GM12878 (cell line): ENCODE measurements around the gene FNDC3B. TPM values are rescaled to one million over a fixed set of nuclear protein-coding genes. Genes with fewer than 3 reads are reported as not detected.

ENCODE experiments used
- ATAC-seq: fragments of 200-7000 bp; cut with Tn5 transposase; 3 replicates; pipeline ENCODE4 v1.9.1; 2020; ENCODE audit warnings: mild to moderate bottlenecking, moderate library complexity
- BruUV-seq: library from RNA; stranded (reverse); fragments of 400-500 nt; replicated peaks from 2 replicates; lab custom pipeline; 2021; lab: Mats Ljungman, UMichigan
- CTCF ChIA-PET: fragments of 300-600 bp; sonication (Branson Sonifier 250); formaldehyde crosslinking; extraction: SDS; loops from one replicate; lab custom pipeline; 2021; ENCODE audit warnings: inconsistent platforms; lab: Yijun Ruan, JAX
- POLR2A ChIA-PET: fragments of 350-600 bp; formaldehyde crosslinking; extraction: SDS; loops from one replicate; lab custom pipeline; 2021; ENCODE audit warnings: inconsistent platforms; lab: Charles Lee
- RAD21 ChIA-PET: fragments of 300-600 bp; sonication (Branson Sonifier 250); formaldehyde crosslinking; loops from one replicate; lab custom pipeline; 2023; ENCODE audit warnings: antibody characterized with exemption; ENCODE audit not compliant: unreplicated experiment; lab: Charles Lee
- SMC1A ChIA-PET: fragments of 300-600 bp; sonication (Branson Sonifier 250); formaldehyde crosslinking; loops from one replicate; lab custom pipeline; 2023; ENCODE audit not compliant: unreplicated experiment, uncharacterized antibody; lab: Charles Lee
- DNase-seq: peaks from one replicate; pipeline ENCODE4 v3.0.0-alpha.2; 2011; ENCODE audit warnings: low read depth, low spot score
- FAIRE-seq: peaks from 3 replicates; lab custom pipeline; 2011; peaks lifted over from hg19 to GRCh38; lab: Jason Lieb, UNC
- H2AFZ ChIP-seq: 2 replicates; pipeline ENCODE4 v1.6.0; 2011; ENCODE audit warnings: low read depth, low read length, control low read depth; ENCODE audit not compliant: control insufficient read depth
- H3K27ac ChIP-seq: 2 replicates; pipeline ENCODE4 v1.5.1; 2011; ENCODE audit warnings: control low read depth; ENCODE audit not compliant: control insufficient read depth, insufficient read depth
- H3K27me3 ChIP-seq, 2 experiments: replicated peaks in 1 of 2; 2 replicates each; pipeline versions ENCODE4 v1.6.0 to v1.6.1; 2011; ENCODE audit warnings: low read length in 1 of 2; ENCODE audit not compliant: control insufficient read depth in 2 of 2, insufficient read depth in 2 of 2
- H3K36me3 ChIP-seq, 2 experiments: 2 replicates each; pipeline ENCODE4 v1.5.1; 2011; ENCODE audit warnings: low read length in 1 of 2; ENCODE audit not compliant: control insufficient read depth in 2 of 2, insufficient read depth in 2 of 2
- H3K4me1 ChIP-seq: 2 replicates; pipeline ENCODE4 v1.6.1; 2011; ENCODE audit warnings: mild to moderate bottlenecking, low read length, moderate library complexity, mixed read lengths; ENCODE audit not compliant: control insufficient read depth, insufficient read depth
- H3K4me2 ChIP-seq: 2 replicates; pipeline ENCODE4 v1.6.0; 2011; ENCODE audit warnings: control low read depth; ENCODE audit not compliant: control insufficient read depth, insufficient read depth
- H3K4me3 ChIP-seq: fragments of 200-600 bp; sonication (generic); 2 replicates; pipeline ENCODE4 v1.5.1; 2016
- H3K79me2 ChIP-seq: 2 replicates; pipeline ENCODE4 v1.6.0; 2011; ENCODE audit warnings: low read length; ENCODE audit not compliant: control insufficient read depth, insufficient read depth
- H3K9ac ChIP-seq: 2 replicates; pipeline ENCODE4 v1.8.0; 2011; ENCODE audit warnings: low read length, control low read depth, mixed read lengths; ENCODE audit not compliant: control insufficient read depth, insufficient read depth
- H3K9me3 ChIP-seq: replicated peaks from 3 replicates; pipeline ENCODE4 v1.5.1; 2011; ENCODE audit warnings: mild to moderate bottlenecking, low read length; ENCODE audit not compliant: control insufficient read depth, insufficient read depth
- H4K20me1 ChIP-seq: 2 replicates; pipeline ENCODE4 v1.6.0; 2011; ENCODE audit not compliant: control insufficient read depth, insufficient read depth
- CBFB ChIP-seq: IDR thresholded peaks from 2 replicates; pipeline ENCODE4 v1.6.1; 2016; ENCODE audit warnings: antibody characterized with exemption, low read depth
- CEBPB ChIP-seq, 2 experiments: fragments of 150-350 bp in 1 of 2; IDR thresholded peaks; 2 replicates each; pipeline ENCODE4 v1.6.1; 2012 to 2014; ENCODE audit warnings: low read depth in 2 of 2, low read length in 2 of 2, borderline replicate concordance in 1 of 2, inconsistent platforms in 1 of 2
- CREB1 ChIP-seq: IDR thresholded peaks from 2 replicates; pipeline ENCODE4 v1.6.1; 2012; ENCODE audit warnings: low read depth, mild to moderate bottlenecking, inconsistent platforms
- IRF5 ChIP-seq: fragments of 450-650 bp; IDR thresholded peaks from 2 replicates; pipeline ENCODE4 v1.6.1; 2017; ENCODE audit warnings: borderline replicate concordance
- MYB ChIP-seq: fragments of 150-350 bp; IDR thresholded peaks from 2 replicates; pipeline ENCODE4 v1.6.1; 2014; ENCODE audit warnings: mild to moderate bottlenecking, low read depth, low read length, borderline replicate concordance
- NFXL1 ChIP-seq: fragments of 450-650 bp; IDR thresholded peaks from 2 replicates; pipeline ENCODE4 v1.6.1; 2017; ENCODE audit warnings: antibody characterized with exemption, mild to moderate bottlenecking, borderline replicate concordance
- POLR2A ChIP-seq: IDR thresholded peaks from 2 replicates; pipeline ENCODE4 v1.6.1; 2011; ENCODE audit warnings: low read depth, mild to moderate bottlenecking, low read length
- RBBP5 ChIP-seq: fragments of 200-600 bp; sonication (generic); conservative IDR thresholded peaks from 2 replicates; pipeline ENCODE4 v1.6.1; 2016
- RELA ChIP-seq: fragments of 450-650 bp; IDR thresholded peaks from 2 replicates; pipeline ENCODE4 v1.8.0; 2014; ENCODE audit warnings: borderline replicate concordance; ENCODE audit not compliant: partially characterized antibody
- SREBF1 ChIP-seq: IDR thresholded peaks from 2 replicates; pipeline ENCODE4 v1.6.1; 2012; ENCODE audit warnings: mild to moderate bottlenecking, low read length
- SRF ChIP-seq, 2 experiments: IDR thresholded peaks; 2 replicates each; pipeline ENCODE4 v1.6.1; 2011; ENCODE audit warnings: low read depth in 2 of 2, low read length in 2 of 2, mild to moderate bottlenecking in 1 of 2, moderate library complexity in 1 of 2
- STAT1 ChIP-seq: fragments of 450-650 bp; conservative IDR thresholded peaks from 2 replicates; pipeline ENCODE4 v1.6.1; 2014; ENCODE audit warnings: antibody characterized with exemption, mild to moderate bottlenecking
- SUZ12 ChIP-seq: fragments of 200-600 bp; sonication (generic); IDR thresholded peaks from one replicate; pipeline ENCODE4 v1.6.1; 2018; ENCODE audit warnings: antibody characterized with exemption, mild to moderate bottlenecking; ENCODE audit not compliant: unreplicated experiment
- TAF1 ChIP-seq: IDR thresholded peaks from 2 replicates; pipeline ENCODE4 v1.6.1; 2011; ENCODE audit warnings: mild to moderate bottlenecking, low read depth, low read length, borderline replicate concordance
- YBX1 ChIP-seq: fragments of 450-650 bp; IDR thresholded peaks from 2 replicates; pipeline ENCODE4 v1.6.1; 2016; ENCODE audit warnings: antibody characterized with exemption
- WGBS: methylation state at CpG from one replicate; pipeline ENCODE4 v1.1.6; 2016; ENCODE audit warnings: low lambda C conversion rate; ENCODE audit not compliant: insufficient replicate concordance, insufficient coverage; ENCODE audit errors: missing lambda C conversion rate; 5-methylcytosine and 5-hydroxymethylcytosine counted together
- in situ Hi-C: fragments of 300-500 bp; cut with MboI; formaldehyde crosslinking; loops from 9 replicates; pipeline ENCODE4 v1.14.3; 2018; ENCODE audit warnings: mixed read lengths
- intact Hi-C: fragments of 100-400 bp; cut with micrococcal nuclease; formaldehyde crosslinking; loops from one replicate; pipeline ENCODE4 v1.14.2; 2022; ENCODE audit not compliant: unreplicated experiment
- polyA plus RNA-seq, 11 experiments: library from polyadenylated mRNA; depleted of rRNA in 4 of 11; unstranded in 6 of 11; stranded (reverse) in 5 of 11; fragments of >200 nt; fragmentation: Nextera tagmentation in 4 of 11; fragmentation: Illumina TruSeq in 1 of 11; extraction: Ambion mirVana in 4 of 11; extraction: Trizol in 1 of 11; gene quantifications; 1 replicate in 1 of 11; 2 replicates in 10 of 11; pipeline versions ENCODE4 v1.2.1 to v1.2.3, GENCODE V29; 2011 to 2016; ENCODE audit warnings: inconsistent platforms in 2 of 11, missing spikeins in 2 of 11, low read depth in 1 of 11
- total RNA-seq, 4 experiments: library from RNA; depleted of rRNA in 3 of 4; stranded (reverse); fragments of >200 nt in 3 of 4; fragmentation: Illumina TruSeq in 1 of 4; extraction: Trizol in 1 of 4; gene quantifications; 2 replicates each; pipeline versions ENCODE4 v1.2.1 to v1.2.3, GENCODE V29; 2013 to 2021

Gene FNDC3B
- total and polyA plus RNA-seq, 10 of the 15 experiments (the other 5 are each of a cell fraction or from before 2014, with no cell fraction given) = 7.9 to 35.0 (median 18.5) TPM

- intact Hi-C loops = no loop called here
- Histone ChIP-seq H3K27ac (no peak overlapping the region), H3K4me3 (no peak overlapping the region), H3K36me3 (peaks cover 1 to 22% of the 10 kb centered on the region in 2 experiments), H3K4me1 (no peaks in the 10 kb centered on the region), H3K9ac (no peak overlapping the region), H3K9me3 (no peaks in the 10 kb centered on the region), H3K27me3 (no peaks in the 10 kb centered on the region), H3K4me2 (no peak overlapping the region), H2AFZ (no peak overlapping the region), H3K79me2 (no peaks in the 10 kb centered on the region), H4K20me1 (no peaks in the 10 kb centered on the region)
- in situ Hi-C loops = no loop called here
- ChIA-PET RAD21 (interaction anchor here (1.4 kb wide), 1 partner anchor 24 kb away, joined by 3 read pairs; no protein-coding TSS in a partner anchor), POLR2A (no interaction called here), CTCF (interaction anchor here (1.3 kb wide), 1 partner anchor 24 kb away, joined by 4 read pairs; no protein-coding TSS in a partner anchor), SMC1A (no interaction called here)
- no peak for FAIRE-seq
- no peak for TF ChIP-seq NFXL1
- TF ChIP-seq CREB1 = no peak
- no peak for TF ChIP-seq TAF1
- no peak for TF ChIP-seq POLR2A
- no peak for TF ChIP-seq IRF5
- no peak for TF ChIP-seq CEBPB (IDR thresholded peaks at IDR 0.05; ENCODE audit: borderline replicate concordance in 1 of 2, low read depth in 2 of 2, low read length in 2 of 2)
- TF ChIP-seq CBFB = no peak
- no peak for TF ChIP-seq SRF (IDR thresholded peaks at IDR 0.05; ENCODE audit: low read depth in 2 of 2, low read length in 2 of 2)
- TF ChIP-seq SUZ12 = no peak
- TF ChIP-seq STAT1 = no peak
- TF ChIP-seq RBBP5 = no peak
- no peak for TF ChIP-seq RELA
- no peak for TF ChIP-seq YBX1
- TF ChIP-seq MYB = no peak
- TF ChIP-seq SREBF1 = no peak
- DNase-seq = no peak
- no peak for ATAC-seq
- WGBS = 88% methylated on average over 5 of the region's 5 CpGs
- no TSS peak for BruUV-seq
These were observed 317.0 kb downstream of the FNDC3B start for GRCh38 chr3:172356427-172356826.
